ENCODE data around the gene PDGFC.

DNA sequence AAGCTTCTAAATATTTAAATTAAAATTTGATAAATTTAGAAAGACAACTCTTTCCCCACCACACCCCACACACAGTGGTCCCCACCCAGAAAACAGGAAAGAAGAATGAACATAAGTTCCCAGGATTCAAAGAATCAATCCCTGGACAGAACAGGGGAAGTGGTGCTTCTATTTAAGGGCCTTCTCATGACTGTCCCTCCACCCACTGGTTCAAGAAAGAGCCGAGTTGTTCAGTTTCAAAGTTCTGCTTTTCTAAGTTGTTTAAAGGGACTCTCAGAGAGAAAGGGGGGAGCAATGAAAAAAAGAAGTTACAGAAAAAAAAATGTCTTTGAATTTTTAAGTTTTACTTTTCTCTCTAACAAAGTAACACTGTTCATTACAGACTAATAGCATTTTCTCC, 195.8 kb downstream of the PDGFC start:
- TF ChIP-seq, protein P1, sequence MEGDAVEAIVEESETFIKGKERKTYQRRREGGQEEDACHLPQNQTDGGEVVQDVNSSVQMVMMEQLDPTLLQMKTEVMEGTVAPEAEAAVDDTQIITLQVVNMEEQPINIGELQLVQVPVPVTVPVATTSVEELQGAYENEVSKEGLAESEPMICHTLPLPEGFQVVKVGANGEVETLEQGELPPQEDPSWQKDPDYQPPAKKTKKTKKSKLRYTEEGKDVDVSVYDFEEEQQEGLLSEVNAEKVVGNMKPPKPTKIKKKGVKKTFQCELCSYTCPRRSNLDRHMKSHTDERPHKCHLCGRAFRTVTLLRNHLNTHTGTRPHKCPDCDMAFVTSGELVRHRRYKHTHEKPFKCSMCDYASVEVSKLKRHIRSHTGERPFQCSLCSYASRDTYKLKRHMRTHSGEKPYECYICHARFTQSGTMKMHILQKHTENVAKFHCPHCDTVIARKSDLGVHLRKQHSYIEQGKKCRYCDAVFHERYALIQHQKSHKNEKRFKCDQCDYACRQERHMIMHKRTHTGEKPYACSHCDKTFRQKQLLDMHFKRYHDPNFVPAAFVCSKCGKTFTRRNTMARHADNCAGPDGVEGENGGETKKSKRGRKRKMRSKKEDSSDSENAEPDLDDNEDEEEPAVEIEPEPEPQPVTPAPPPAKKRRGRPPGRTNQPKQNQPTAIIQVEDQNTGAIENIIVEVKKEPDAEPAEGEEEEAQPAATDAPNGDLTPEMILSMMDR (IDR thresholded peaks at IDR 0.05; ENCODE audit: poor library complexity), result no peak
- TF ChIP-seq EZH2phosphoT487 (IDR thresholded peaks at IDR 0.05; ENCODE audit: low read depth, severe bottlenecking, unreplicated experiment), result no peak
- TF ChIP-seq EZH2 (IDR thresholded peaks at IDR 0.05; ENCODE audit: borderline replicate concordance), result no peak

Measured in hepatocyte (in vitro differentiated cells).